Loucy (cell line): ENCODE measurements around the gene ESR1.

ENCODE experiments used
- H2AFZ ChIP-seq: fragments of 200-600 bp; sonication (generic); 2 replicates; pipeline ENCODE4 v1.6.0; 2016; ENCODE audit warnings: antibody characterized with exemption, mild to moderate bottlenecking, low read length, moderate library complexity
- H3F3A ChIP-seq: fragments of 200-600 bp; 2 replicates; pipeline ENCODE4 v1.6.0; 2016; ENCODE audit warnings: antibody characterized with exemption, low read depth, mild to moderate bottlenecking
- H3K27me3 ChIP-seq: fragments of 200-600 bp; sonication (generic); 2 replicates; pipeline ENCODE4 v1.6.1; 2014; ENCODE audit warnings: low read length, mild to moderate bottlenecking; ENCODE audit not compliant: insufficient read depth, poor library complexity, severe bottlenecking
- H3K36me3 ChIP-seq: fragments of 200-600 bp; sonication (generic); 2 replicates; pipeline ENCODE4 v1.6.1; 2016; ENCODE audit warnings: low read length; ENCODE audit not compliant: insufficient read depth
- H3K4me1 ChIP-seq: fragments of 200-600 bp; sonication (generic); 2 replicates; pipeline ENCODE4 v1.5.1; 2014; ENCODE audit warnings: low read length, mild to moderate bottlenecking; ENCODE audit not compliant: insufficient read depth, poor library complexity, severe bottlenecking
- H3K4me2 ChIP-seq: fragments of 200-600 bp; sonication (generic); 2 replicates; pipeline ENCODE4 v1.6.0; 2014; ENCODE audit warnings: antibody characterized with exemption, low read length, low read depth, mild to moderate bottlenecking; ENCODE audit not compliant: poor library complexity, severe bottlenecking
- H3K4me3 ChIP-seq: fragments of 200-600 bp; sonication (generic); 2 replicates; pipeline ENCODE4 v1.5.1; 2014; ENCODE audit warnings: low read length, mild to moderate bottlenecking, mixed read lengths; ENCODE audit not compliant: poor library complexity, severe bottlenecking
- H3K79me2 ChIP-seq: fragments of 200-600 bp; sonication (generic); 2 replicates; pipeline ENCODE4 v1.6.1; 2014; ENCODE audit warnings: low read length; ENCODE audit not compliant: insufficient read depth
- H3K9ac ChIP-seq: fragments of 200-600 bp; sonication (generic); 2 replicates; pipeline ENCODE4 v1.6.0; 2014; ENCODE audit warnings: mild to moderate bottlenecking, low read depth, low read length, moderate library complexity; ENCODE audit not compliant: poor library complexity, severe bottlenecking
- H3K9me2 ChIP-seq: fragments of 200-600 bp; sonication (generic); replicated peaks from 2 replicates; pipeline ENCODE4 v1.6.1; 2016; ENCODE audit warnings: low read depth, low read length, mixed read lengths
- H3K9me3 ChIP-seq: fragments of 200-600 bp; sonication (generic); 2 replicates; pipeline ENCODE4 v1.6.1; 2014; ENCODE audit warnings: mild to moderate bottlenecking, antibody characterized with exemption, low read length, low read depth; ENCODE audit not compliant: insufficient read depth
- H4K20me1 ChIP-seq: fragments of 200-600 bp; sonication (generic); 2 replicates; pipeline ENCODE4 v1.6.0; 2014; ENCODE audit warnings: antibody characterized with exemption, low read length, mild to moderate bottlenecking; ENCODE audit not compliant: insufficient read depth, poor library complexity, severe bottlenecking
- CTCF ChIP-seq: fragments of 200-600 bp; sonication (generic); conservative IDR thresholded peaks from 2 replicates; pipeline ENCODE4 v1.5.1; 2014; ENCODE audit warnings: mild to moderate bottlenecking, antibody characterized with exemption, low read length
- EZH2phosphoT487 ChIP-seq: fragments of 200-600 bp; IDR thresholded peaks from 2 replicates; pipeline ENCODE4 v1.6.1; 2018; ENCODE audit warnings: antibody characterized with exemption, mild to moderate bottlenecking, moderate library complexity, borderline replicate concordance

Gene ESR1

GRCh38 chr6:151998784-151999183 lies 191.3 kb downstream of the ESR1 start:
- H3K9me3 ChIP-seq: no peaks in the 10 kb centered on the region
- no peaks in the 10 kb centered on the region for H4K20me1 ChIP-seq
- no peak for TF ChIP-seq EZH2phosphoT487
- H3K36me3 ChIP-seq: no peaks in the 10 kb centered on the region
- H3F3A ChIP-seq: no peaks in the 10 kb centered on the region
- no peak overlapping the region for H2AFZ ChIP-seq
- H3K79me2 ChIP-seq: no peaks in the 10 kb centered on the region
- no peak overlapping the region for H3K4me2 ChIP-seq
- no peak overlapping the region for H3K4me3 ChIP-seq
- H3K4me1 ChIP-seq: peaks cover 8% of the 10 kb centered on the region
- no peaks in the 10 kb centered on the region for H3K27me3 ChIP-seq
- H3K9ac ChIP-seq: no peak overlapping the region
- H3K9me2 ChIP-seq: no peaks in the 10 kb centered on the region

GRCh38 chr6:151999194-151999593 lies 191.7 kb downstream of the ESR1 start:
- TF ChIP-seq CTCF (no peak), EZH2phosphoT487 (no peak)
- Histone ChIP-seq H3K9ac (no peak overlapping the region), H3K4me2 (no peak overlapping the region), H3K36me3 (no peaks in the 10 kb centered on the region), H3F3A (no peaks in the 10 kb centered on the region), H3K9me2 (no peaks in the 10 kb centered on the region), H3K9me3 (no peaks in the 10 kb centered on the region), H3K27me3 (no peaks in the 10 kb centered on the region), H3K79me2 (no peaks in the 10 kb centered on the region), H3K4me3 (no peak overlapping the region), H2AFZ (no peak overlapping the region), H3K4me1 (peaks cover 11% of the 10 kb centered on the region), H4K20me1 (no peaks in the 10 kb centered on the region)

- H3K9me2 ChIP-seq: no peaks in the 10 kb centered on the region
- H3K79me2 ChIP-seq: no peaks in the 10 kb centered on the region
- H2AFZ ChIP-seq: no peak overlapping the region
- no peak overlapping the region for H3K4me2 ChIP-seq
- no peaks in the 10 kb centered on the region for H4K20me1 ChIP-seq
- H3K36me3 ChIP-seq: no peaks in the 10 kb centered on the region
- no peak for TF ChIP-seq CTCF
- no peak for TF ChIP-seq EZH2phosphoT487
- no peak overlapping the region for H3K9ac ChIP-seq
- no peaks in the 10 kb centered on the region for H3F3A ChIP-seq
- H3K4me1 ChIP-seq: peaks cover 26% of the 10 kb centered on the region
- H3K27me3 ChIP-seq: no peaks in the 10 kb centered on the region
- H3K9me3 ChIP-seq: no peaks in the 10 kb centered on the region
- no peak overlapping the region for H3K4me3 ChIP-seq
These were observed 193.9 kb downstream of the ESR1 start for GRCh38 chr6:152001408-152001807.

GRCh38 chr6:152002306-152002705 lies 194.8 kb downstream of the ESR1 start:
- no peak overlapping the region for H2AFZ ChIP-seq
- H3K4me3 ChIP-seq: no peak overlapping the region
- H3F3A ChIP-seq: no peaks in the 10 kb centered on the region
- H3K9me3 ChIP-seq: no peaks in the 10 kb centered on the region
- H3K36me3 ChIP-seq: no peaks in the 10 kb centered on the region
- H3K9me2 ChIP-seq: no peaks in the 10 kb centered on the region
- TF ChIP-seq CTCF (no peak), EZH2phosphoT487 (no peak)
- H4K20me1 ChIP-seq: no peaks in the 10 kb centered on the region
- H3K9ac ChIP-seq: no peak overlapping the region
- peaks cover 26% of the 10 kb centered on the region for H3K4me1 ChIP-seq
- no peak overlapping the region for H3K4me2 ChIP-seq
- H3K79me2 ChIP-seq: no peaks in the 10 kb centered on the region
- no peaks in the 10 kb centered on the region for H3K27me3 ChIP-seq
